H1 (cell line): ENCODE data around the gene ZNF77.

ENCODE experiments used
- CEBPB ChIP-seq: IDR thresholded peaks from 2 replicates; pipeline ENCODE4 v1.6.1; 2012; ENCODE audit warnings: low read depth, low read length
- CTCF ChIP-seq, 3 experiments: IDR thresholded peaks; 1 replicate in 2 of 3; 2 replicates in 1 of 3; pipeline versions ENCODE4 v1.5.1 to v1.6.1; 2011; ENCODE audit warnings: low read length in 3 of 3, mild to moderate bottlenecking in 3 of 3, inconsistent platforms in 2 of 3, low read depth in 1 of 3, moderate library complexity in 1 of 3; ENCODE audit not compliant: insufficient read depth in 1 of 3; ENCODE audit errors: control extremely low read depth in 1 of 3
- JUN ChIP-seq: IDR thresholded peaks from 2 replicates; pipeline ENCODE4 v1.6.1; 2011; ENCODE audit warnings: low read depth, mild to moderate bottlenecking, improper control_type of control experiment, low read length
- POLR2A ChIP-seq, 2 experiments: IDR thresholded peaks; 1 replicate in 1 of 2; 2 replicates in 1 of 2; pipeline ENCODE4 v1.6.1; 2011; ENCODE audit warnings: low read depth in 2 of 2, low read length in 2 of 2, mild to moderate bottlenecking in 2 of 2; ENCODE audit errors: control extremely low read depth in 1 of 2
- SP4 ChIP-seq: IDR thresholded peaks from 2 replicates; pipeline ENCODE4 v1.6.1; 2012; ENCODE audit warnings: low read length, inconsistent platforms
- TBP ChIP-seq: IDR thresholded peaks from 2 replicates; pipeline ENCODE4 v1.6.1; 2011; ENCODE audit warnings: low read depth, low read length, improper control_type of control experiment
- YY1 ChIP-seq: IDR thresholded peaks from 2 replicates; pipeline ENCODE4 v1.6.1; 2011; ENCODE audit warnings: low read depth, mild to moderate bottlenecking, low read length

DNA sequence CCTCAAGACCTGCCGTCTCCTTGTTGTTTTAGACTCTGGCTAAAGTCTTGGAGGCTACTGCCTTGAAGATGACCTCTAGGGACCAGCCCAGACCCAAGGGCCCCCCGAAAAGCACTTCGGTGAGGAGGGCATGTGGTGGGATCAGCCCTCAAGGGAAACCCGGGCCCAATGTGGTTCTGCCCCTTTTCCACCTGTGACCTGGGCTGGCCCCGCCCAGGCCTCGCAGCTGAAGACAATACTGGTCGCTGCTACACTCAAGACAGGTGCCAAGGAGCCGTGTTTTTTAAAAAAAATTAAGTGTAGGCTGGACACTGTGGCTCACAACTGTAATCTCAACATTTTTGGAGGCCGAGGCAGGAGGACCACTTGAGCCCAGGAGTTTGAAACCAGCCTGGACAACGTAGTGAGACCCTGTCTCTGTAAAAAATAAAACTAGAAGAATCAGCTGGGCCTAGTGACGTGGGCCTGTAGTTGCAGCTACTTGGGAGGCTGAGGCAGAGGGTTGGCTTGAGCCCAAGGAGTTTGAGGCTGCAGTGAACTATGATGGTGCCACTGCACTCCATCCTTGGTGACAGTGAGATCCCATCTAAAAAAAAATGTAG, 33.5 kb upstream of the ZNF77 start:
- TF ChIP-seq JUN: no peak
- no peak for TF ChIP-seq YY1
- no peak for TF ChIP-seq CTCF (IDR thresholded peaks at IDR 0.05; ENCODE audit: control extremely low read depth in 1 of 3, insufficient read depth in 1 of 3, low read depth in 1 of 3, low read length in 3 of 3)
- TF ChIP-seq POLR2A (IDR thresholded peaks at IDR 0.05; ENCODE audit: control extremely low read depth in 1 of 2, low read depth in 2 of 2, low read length in 2 of 2): no peak
- TF ChIP-seq TBP: no peak
- TF ChIP-seq SP4: no peak
- TF ChIP-seq CEBPB: no peak
